DMS53 (cell line): Measurements from ENCODE around the gene LRRC27.
"Not testable (repeated sequence)": the region's sequence is repeated elsewhere in the genome, so short reads cannot be mapped to it uniquely, and the experiment has no call there.

Source experiments
- DNase-seq: peaks from one replicate; lab custom pipeline; 2025; lab: John Stamatoyannopoulos, UW

LRRC27 gene

GRCh38 chr10:132314881-132315280 lies 17.1 kb upstream of the LRRC27 start:
- DNase-seq = not testable (repeated sequence)

- no peak for DNase-seq
Measured at GRCh38 chr10:132316133-132316532, 15.9 kb upstream of the LRRC27 start.

GRCh38 chr10:132317477-132317876 lies 14.5 kb upstream of the LRRC27 start:
- not testable (repeated sequence) for DNase-seq

- DNase-seq = peak; percentile 83
Measured at GRCh38 chr10:132319853-132320653, 11.9 kb upstream of the LRRC27 start.

GRCh38 chr10:132320654-132321469 lies 11.1 kb upstream of the LRRC27 start:
- DNase-seq = no peak

- no peak for DNase-seq
Measured at GRCh38 chr10:132321726-132322125, 10.3 kb upstream of the LRRC27 start.

GRCh38 chr10:132322586-132323048 lies 9.4 kb upstream of the LRRC27 start:
- DNase-seq = no peak

GRCh38 chr10:132324186-132324585 lies 7.8 kb upstream of the LRRC27 start:
- no peak for DNase-seq

- no peak for DNase-seq
Measured at GRCh38 chr10:132326344-132326889, 5.6 kb upstream of the LRRC27 start.

GRCh38 chr10:132326925-132327324 lies 5.1 kb upstream of the LRRC27 start:
- DNase-seq = no peak

- no peak for DNase-seq
Measured at GRCh38 chr10:132328106-132328505, 3.9 kb upstream of the LRRC27 start.

GRCh38 chr10:132328738-132329137 lies 3.3 kb upstream of the LRRC27 start:
- DNase-seq = no peak

- no peak for DNase-seq
Measured at GRCh38 chr10:132329565-132330485, 2.2 kb upstream of the LRRC27 start.

- DNase-seq = no peak
Measured at GRCh38 chr10:132330486-132330833, 1.5 kb upstream of the LRRC27 start.

GRCh38 chr10:132332433-132332754 lies 401 bp downstream of the LRRC27 start:
- DNase-seq = no peak

- no peak for DNase-seq
Measured at GRCh38 chr10:132333386-132333785, 1.4 kb downstream of the LRRC27 start.

GRCh38 chr10:132334631-132335188 lies 2.7 kb downstream of the LRRC27 start:
- no peak for DNase-seq

- DNase-seq = no peak
Measured at GRCh38 chr10:132335189-132336063, 3.4 kb downstream of the LRRC27 start.

- DNase-seq = no peak
Measured at GRCh38 chr10:132336064-132336746, 4.2 kb downstream of the LRRC27 start.

- peak; percentile 67 for DNase-seq
Measured at GRCh38 chr10:132336919-132337407, 5.0 kb downstream of the LRRC27 start.
